ENCODE measurements around the gene KDM1B.
"Not testable (repeated sequence)": the region's sequence is repeated elsewhere in the genome, so short reads cannot be mapped to it uniquely, and the experiment has no call there.

KDM1B gene

GRCh38 chr6:18148304-18149025 is 6.8 kb upstream of the KDM1B start:
- no peak overlapping the region for H3K4me3 ChIP-seq (ENCODE audit: insufficient read depth, low read depth, low read length, poor library complexity, severe bottlenecking)
- H3K27ac ChIP-seq (ENCODE audit: insufficient read depth, low read length, poor library complexity, severe bottlenecking), result no peak overlapping the region
- no peaks in the 10 kb centered on the region for H3K9me3 ChIP-seq (ENCODE audit: control insufficient read depth, low read length)
- H3K36me3 ChIP-seq (ENCODE audit: control insufficient read depth, insufficient read depth, low read length), result peaks cover 5% of the 10 kb centered on the region
- no peaks in the 10 kb centered on the region for H3K4me1 ChIP-seq (ENCODE audit: control insufficient read depth, insufficient read depth, low read length, poor library complexity, severe bottlenecking)
- H3K27me3 ChIP-seq (replicated peaks; ENCODE audit: control insufficient read depth, insufficient read depth, low read length, poor library complexity, severe bottlenecking), result no peaks in the 10 kb centered on the region
- DNase-seq, result no peak

- not testable (repeated sequence) for H3K36me3 ChIP-seq (ENCODE audit: control insufficient read depth, insufficient read depth, low read length); H3K27me3 ChIP-seq (replicated peaks; ENCODE audit: control insufficient read depth, insufficient read depth, low read length, poor library complexity, severe bottlenecking); DNase-seq; H3K4me1 ChIP-seq (ENCODE audit: control insufficient read depth, insufficient read depth, low read length, poor library complexity, severe bottlenecking); H3K9me3 ChIP-seq (ENCODE audit: control insufficient read depth, low read length); H3K4me3 ChIP-seq (ENCODE audit: insufficient read depth, low read depth, low read length, poor library complexity, severe bottlenecking); H3K27ac ChIP-seq (ENCODE audit: insufficient read depth, low read length, poor library complexity, severe bottlenecking)
Measured at GRCh38 chr6:18151391-18151790, 3.8 kb upstream of the KDM1B start.

GRCh38 chr6:18151801-18152200 is 3.4 kb upstream of the KDM1B start:
- Histone ChIP-seq H3K27ac (ENCODE audit: insufficient read depth, low read length, poor library complexity, severe bottlenecking) (no peak overlapping the region), H3K36me3 (ENCODE audit: control insufficient read depth, insufficient read depth, low read length) (peaks cover 3% of the 10 kb centered on the region), H3K27me3 (replicated peaks; ENCODE audit: control insufficient read depth, insufficient read depth, low read length, poor library complexity, severe bottlenecking) (no peaks in the 10 kb centered on the region)

GRCh38 chr6:18153311-18153703 is 1.9 kb upstream of the KDM1B start:
- Histone ChIP-seq H3K36me3 (ENCODE audit: control insufficient read depth, insufficient read depth, low read length) (no peaks in the 10 kb centered on the region), H3K4me1 (ENCODE audit: control insufficient read depth, insufficient read depth, low read length, poor library complexity, severe bottlenecking) (peaks cover 4% of the 10 kb centered on the region), H3K27me3 (replicated peaks; ENCODE audit: control insufficient read depth, insufficient read depth, low read length, poor library complexity, severe bottlenecking) (no peaks in the 10 kb centered on the region), H3K27ac (ENCODE audit: insufficient read depth, low read length, poor library complexity, severe bottlenecking) (no peak overlapping the region), H3K4me3 (ENCODE audit: insufficient read depth, low read depth, low read length, poor library complexity, severe bottlenecking) (no peak overlapping the region), H3K9me3 (ENCODE audit: control insufficient read depth, low read length) (no peaks in the 10 kb centered on the region)
- no peak for DNase-seq

More at GRCh38 chr6:18151801-18152200, 3.4 kb upstream of the KDM1B start:
- DNase-seq, result no peak
- no peaks in the 10 kb centered on the region for H3K9me3 ChIP-seq (ENCODE audit: control insufficient read depth, low read length)
- H3K4me1 ChIP-seq (ENCODE audit: control insufficient read depth, insufficient read depth, low read length, poor library complexity, severe bottlenecking), result peaks cover 4% of the 10 kb centered on the region
- H3K4me3 ChIP-seq (ENCODE audit: insufficient read depth, low read depth, low read length, poor library complexity, severe bottlenecking), result no peak overlapping the region

- peak within 1 kb of the TSS; percentile 95 for H3K4me3 ChIP-seq (ENCODE audit: insufficient read depth, low read depth, low read length, poor library complexity, severe bottlenecking)
- H3K36me3 ChIP-seq (ENCODE audit: control insufficient read depth, insufficient read depth, low read length), result no peaks in the 10 kb centered on the region
- no peak for DNase-seq
- H3K27ac ChIP-seq (ENCODE audit: insufficient read depth, low read length, poor library complexity, severe bottlenecking), result peak within 1 kb of the TSS; percentile 84
- no peaks in the 10 kb centered on the region for H3K9me3 ChIP-seq (ENCODE audit: control insufficient read depth, low read length)
- H3K27me3 ChIP-seq (replicated peaks; ENCODE audit: control insufficient read depth, insufficient read depth, low read length, poor library complexity, severe bottlenecking), result no peaks in the 10 kb centered on the region
- peaks cover 4% of the 10 kb centered on the region for H3K4me1 ChIP-seq (ENCODE audit: control insufficient read depth, insufficient read depth, low read length, poor library complexity, severe bottlenecking)
Measured at GRCh38 chr6:18154507-18155149, 594 bp upstream of the KDM1B start, which contains the start of gene TPMT. Gene TPMT, minus strand, starts transcription at chr6:18155077. Its CDS starts 5,950 bp downstream, at chr6:18149127.

GRCh38 chr6:18155864-18156421 is 721 bp downstream of the KDM1B start:
- peak in 2 of 3 donors; percentile 15 to 40 for DNase-seq
- peaks cover 4% of the 10 kb centered on the region for H3K4me1 ChIP-seq (ENCODE audit: control insufficient read depth, insufficient read depth, low read length, poor library complexity, severe bottlenecking)
- H3K27me3 ChIP-seq (replicated peaks; ENCODE audit: control insufficient read depth, insufficient read depth, low read length, poor library complexity, severe bottlenecking), result no peaks in the 10 kb centered on the region

GRCh38 chr6:18160911-18161310 is 5.7 kb downstream of the KDM1B start:
- no peak overlapping the region for H3K27ac ChIP-seq (ENCODE audit: insufficient read depth, low read length, poor library complexity, severe bottlenecking)
- H3K36me3 ChIP-seq (ENCODE audit: control insufficient read depth, insufficient read depth, low read length), result peaks cover 18% of the 10 kb centered on the region

More at GRCh38 chr6:18155864-18156421, 721 bp downstream of the KDM1B start:
- H3K4me3 ChIP-seq (ENCODE audit: insufficient read depth, low read depth, low read length, poor library complexity, severe bottlenecking), result peak overlapping the region; percentile 95
- no peaks in the 10 kb centered on the region for H3K9me3 ChIP-seq (ENCODE audit: control insufficient read depth, low read length)
- peaks cover 2% of the 10 kb centered on the region for H3K36me3 ChIP-seq (ENCODE audit: control insufficient read depth, insufficient read depth, low read length)
- H3K27ac ChIP-seq (ENCODE audit: insufficient read depth, low read length, poor library complexity, severe bottlenecking), result peak overlapping the region; percentile 84

GRCh38 chr6:18161431-18161830 is 6.2 kb downstream of the KDM1B start:
- Histone ChIP-seq H3K4me3 (ENCODE audit: insufficient read depth, low read depth, low read length, poor library complexity, severe bottlenecking) (no peak overlapping the region), H3K36me3 (ENCODE audit: control insufficient read depth, insufficient read depth, low read length) (peaks cover 21% of the 10 kb centered on the region), H3K9me3 (ENCODE audit: control insufficient read depth, low read length) (no peaks in the 10 kb centered on the region), H3K27ac (ENCODE audit: insufficient read depth, low read length, poor library complexity, severe bottlenecking) (no peak overlapping the region), H3K4me1 (ENCODE audit: control insufficient read depth, insufficient read depth, low read length, poor library complexity, severe bottlenecking) (no peaks in the 10 kb centered on the region), H3K27me3 (replicated peaks; ENCODE audit: control insufficient read depth, insufficient read depth, low read length, poor library complexity, severe bottlenecking) (no peaks in the 10 kb centered on the region)
- DNase-seq, result no peak

More at GRCh38 chr6:18160911-18161310, 5.7 kb downstream of the KDM1B start:
- DNase-seq, result no peak
- Histone ChIP-seq H3K4me1 (ENCODE audit: control insufficient read depth, insufficient read depth, low read length, poor library complexity, severe bottlenecking) (peaks cover 4% of the 10 kb centered on the region), H3K27me3 (replicated peaks; ENCODE audit: control insufficient read depth, insufficient read depth, low read length, poor library complexity, severe bottlenecking) (no peaks in the 10 kb centered on the region), H3K4me3 (ENCODE audit: insufficient read depth, low read depth, low read length, poor library complexity, severe bottlenecking) (no peak overlapping the region), H3K9me3 (ENCODE audit: control insufficient read depth, low read length) (no peaks in the 10 kb centered on the region)

GRCh38 chr6:18162401-18162800 is 7.2 kb downstream of the KDM1B start:
- Histone ChIP-seq H3K4me1 (ENCODE audit: control insufficient read depth, insufficient read depth, low read length, poor library complexity, severe bottlenecking) (no peaks in the 10 kb centered on the region), H3K4me3 (ENCODE audit: insufficient read depth, low read depth, low read length, poor library complexity, severe bottlenecking) (no peak overlapping the region), H3K27me3 (replicated peaks; ENCODE audit: control insufficient read depth, insufficient read depth, low read length, poor library complexity, severe bottlenecking) (no peaks in the 10 kb centered on the region), H3K27ac (ENCODE audit: insufficient read depth, low read length, poor library complexity, severe bottlenecking) (no peak overlapping the region), H3K9me3 (ENCODE audit: control insufficient read depth, low read length) (no peaks in the 10 kb centered on the region), H3K36me3 (ENCODE audit: control insufficient read depth, insufficient read depth, low read length) (peaks cover 26% of the 10 kb centered on the region)
- DNase-seq, result no peak

- H3K27me3 ChIP-seq (replicated peaks; ENCODE audit: control insufficient read depth, insufficient read depth, low read length, poor library complexity, severe bottlenecking), result no peaks in the 10 kb centered on the region
- H3K4me1 ChIP-seq (ENCODE audit: control insufficient read depth, insufficient read depth, low read length, poor library complexity, severe bottlenecking), result no peaks in the 10 kb centered on the region
- no peak for DNase-seq
- H3K27ac ChIP-seq (ENCODE audit: insufficient read depth, low read length, poor library complexity, severe bottlenecking), result no peak overlapping the region
- H3K4me3 ChIP-seq (ENCODE audit: insufficient read depth, low read depth, low read length, poor library complexity, severe bottlenecking), result no peak overlapping the region
- no peaks in the 10 kb centered on the region for H3K9me3 ChIP-seq (ENCODE audit: control insufficient read depth, low read length)
- H3K36me3 ChIP-seq (ENCODE audit: control insufficient read depth, insufficient read depth, low read length), result peaks cover 31% of the 10 kb centered on the region
Measured at GRCh38 chr6:18165751-18166150, 10.5 kb downstream of the KDM1B start.
